ENCODE measurements around the gene LAMA3.

- TF ChIP-seq POLR2AphosphoS5 (IDR thresholded peaks at IDR 0.05; ENCODE audit: insufficient read depth, low read depth, low read length) (no peak), CTCF (IDR thresholded peaks at IDR 0.05; ENCODE audit: extremely low read depth in 1 of 2, insufficient read depth in 1 of 2, low read depth in 1 of 2, low read length in 2 of 2) (no peak), POLR2A (IDR thresholded peaks at IDR 0.05; ENCODE audit: low read depth, low read length) (no peak), EZH2 (IDR thresholded peaks at IDR 0.05; ENCODE audit: borderline replicate concordance, low read depth, low read length, severe bottlenecking) (no peak)
Observed at GRCh38 chr18:23879966-23880565, 190.8 kb downstream of the LAMA3 start.

All from endothelial cell of umbilical vein (primary cell).